GM23248 (cell line): ENCODE measurements around the gene CACNB4. TPM values are rescaled to one million over a fixed set of nuclear protein-coding genes. Genes with fewer than 3 reads are reported as not detected.

ENCODE experiments used
- DNase-seq: peaks from one replicate; pipeline ENCODE4 v3.0.0-alpha.2; 2015
- H2AFZ ChIP-seq: fragments of 200-600 bp; sonication (generic); 2 replicates; pipeline ENCODE4 v1.6.1; 2016; ENCODE audit warnings: antibody characterized with exemption
- H3F3A ChIP-seq: fragments of 200-600 bp; sonication (generic); 2 replicates; pipeline ENCODE4 v1.6.1; 2016; ENCODE audit warnings: mild to moderate bottlenecking, antibody characterized with exemption, mixed run types; ENCODE audit not compliant: insufficient read depth
- H3K27ac ChIP-seq: fragments of 200-600 bp; sonication (generic); 2 replicates; pipeline ENCODE4 v1.5.1; 2016; ENCODE audit warnings: mild to moderate bottlenecking
- H3K27me3 ChIP-seq: fragments of 200-600 bp; sonication (generic); replicated peaks from 2 replicates; pipeline ENCODE4 v1.6.1; 2016; ENCODE audit warnings: mild to moderate bottlenecking; ENCODE audit not compliant: insufficient read depth
- H3K36me3 ChIP-seq: fragments of 200-600 bp; sonication (generic); 2 replicates; pipeline ENCODE4 v1.6.1; 2016; ENCODE audit warnings: low read depth, mild to moderate bottlenecking
- H3K4me1 ChIP-seq: fragments of 200-600 bp; sonication (generic); 2 replicates; pipeline ENCODE4 v1.6.1; 2016; ENCODE audit warnings: mild to moderate bottlenecking; ENCODE audit not compliant: insufficient read depth
- H3K4me2 ChIP-seq: fragments of 200-600 bp; sonication (generic); one replicate; pipeline ENCODE4 v1.6.1; 2016; ENCODE audit warnings: mild to moderate bottlenecking; ENCODE audit not compliant: unreplicated experiment
- H3K4me3 ChIP-seq: fragments of 200-600 bp; sonication (generic); 2 replicates; pipeline ENCODE4 v1.5.1; 2016; ENCODE audit warnings: mild to moderate bottlenecking
- H3K79me2 ChIP-seq: fragments of 200-600 bp; sonication (generic); 2 replicates; pipeline ENCODE4 v1.6.1; 2016; ENCODE audit warnings: mild to moderate bottlenecking; ENCODE audit not compliant: insufficient read depth
- H3K9ac ChIP-seq: fragments of 200-600 bp; sonication (generic); 2 replicates; pipeline ENCODE4 v1.6.1; 2016; ENCODE audit warnings: mild to moderate bottlenecking
- H3K9me2 ChIP-seq: fragments of 200-600 bp; sonication (generic); 2 replicates; pipeline ENCODE4 v1.6.1; 2016; ENCODE audit warnings: mixed run types, mild to moderate bottlenecking, moderate library complexity; ENCODE audit not compliant: insufficient read depth
- H3K9me3 ChIP-seq: fragments of 200-600 bp; sonication (generic); one replicate; pipeline ENCODE4 v1.6.1; 2017; ENCODE audit warnings: low read depth
- H4K20me1 ChIP-seq: fragments of 200-600 bp; sonication (generic); 2 replicates; pipeline ENCODE4 v1.6.0; 2016; ENCODE audit not compliant: insufficient read depth
- EZH2 ChIP-seq: fragments of 200-600 bp; sonication (generic); IDR thresholded peaks from 2 replicates; pipeline ENCODE4 v1.6.1; 2018; ENCODE audit warnings: antibody characterized with exemption, mild to moderate bottlenecking; ENCODE audit not compliant: insufficient read depth, poor library complexity, severe bottlenecking
- EZH2phosphoT487 ChIP-seq: fragments of 200-600 bp; sonication (generic); IDR thresholded peaks from 2 replicates; pipeline ENCODE4 v1.6.1; 2018; ENCODE audit warnings: antibody characterized with exemption, moderate library complexity, mild to moderate bottlenecking, low read depth; ENCODE audit not compliant: insufficient read depth
- WGBS, 2 experiments: methylation state at CpG; one replicate each; pipeline ENCODE4 v1.1.6; 2015 to 2017; ENCODE audit warnings: low lambda C conversion rate in 2 of 2, low coverage in 1 of 2; ENCODE audit errors: missing lambda C conversion rate in 2 of 2; 5-methylcytosine and 5-hydroxymethylcytosine counted together
- in situ Hi-C: fragments of 300-500 bp; cut with MboI; formaldehyde crosslinking; loops from 2 replicates; pipeline ENCODE4 v1.15.0; 2020
- polyA plus RNA-seq: library from polyadenylated mRNA; unstranded; fragments of >200 nt; fragmentation: Nextera tagmentation; extraction: Ambion mirVana; gene quantifications from 2 replicates; pipeline ENCODE4 v1.2.1, GENCODE V29; 2016
- total RNA-seq: library from RNA; depleted of rRNA; stranded (reverse); fragments of >200 nt; shearing (Covaris generic); gene quantifications from 2 replicates; pipeline ENCODE4 v1.2.3, GENCODE V29; 2014

Gene CACNB4
- total and polyA plus RNA-seq, 2 experiments from 2014 or later, result 0.05 to 0.11 TPM

DNA sequence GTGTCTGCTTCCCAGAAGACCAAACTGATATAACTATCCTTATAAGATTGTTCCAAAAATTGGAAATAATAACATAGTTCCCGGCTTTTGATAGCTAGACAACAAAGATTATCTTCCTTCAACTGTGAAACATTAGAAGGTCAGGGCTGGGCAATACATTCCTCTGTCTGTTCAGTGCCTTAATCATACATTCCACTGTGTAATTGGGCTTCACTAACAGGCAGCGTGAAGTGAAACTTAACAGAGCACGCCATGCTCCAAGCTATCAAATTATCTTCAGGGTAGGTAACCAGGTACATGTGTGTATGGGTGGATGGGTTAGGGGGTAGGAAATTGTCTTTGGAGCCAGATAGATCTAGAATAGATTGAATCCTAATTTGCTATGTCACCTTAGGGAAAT lies 247.1 kb downstream of the CACNB4 start:
- no peak overlapping the region for H3K4me2 ChIP-seq
- 44 to 53% methylated on average over 3 of the region's 3 CpGs for WGBS, 2 experiments
- H3K4me1 ChIP-seq, result no peaks in the 10 kb centered on the region
- no peaks in the 10 kb centered on the region for H3K79me2 ChIP-seq
- H2AFZ ChIP-seq, result no peak overlapping the region
- no peaks in the 10 kb centered on the region for H3K9me3 ChIP-seq
- H3K36me3 ChIP-seq, result no peaks in the 10 kb centered on the region
- no peak overlapping the region for H3K4me3 ChIP-seq
- H3K27me3 ChIP-seq, result no peaks in the 10 kb centered on the region
- no peak overlapping the region for H3K27ac ChIP-seq
- no peak overlapping the region for H3K9ac ChIP-seq
- peak; percentile 40 for DNase-seq
- TF ChIP-seq EZH2phosphoT487 (no peak), EZH2 (no peak)
- no peaks in the 10 kb centered on the region; the same call in 1 of the 2 replicates for H4K20me1 ChIP-seq
- no peaks in the 10 kb centered on the region for H3K9me2 ChIP-seq
- H3F3A ChIP-seq, result no peaks in the 10 kb centered on the region
- in situ Hi-C loops, result no loop called here

DNA sequence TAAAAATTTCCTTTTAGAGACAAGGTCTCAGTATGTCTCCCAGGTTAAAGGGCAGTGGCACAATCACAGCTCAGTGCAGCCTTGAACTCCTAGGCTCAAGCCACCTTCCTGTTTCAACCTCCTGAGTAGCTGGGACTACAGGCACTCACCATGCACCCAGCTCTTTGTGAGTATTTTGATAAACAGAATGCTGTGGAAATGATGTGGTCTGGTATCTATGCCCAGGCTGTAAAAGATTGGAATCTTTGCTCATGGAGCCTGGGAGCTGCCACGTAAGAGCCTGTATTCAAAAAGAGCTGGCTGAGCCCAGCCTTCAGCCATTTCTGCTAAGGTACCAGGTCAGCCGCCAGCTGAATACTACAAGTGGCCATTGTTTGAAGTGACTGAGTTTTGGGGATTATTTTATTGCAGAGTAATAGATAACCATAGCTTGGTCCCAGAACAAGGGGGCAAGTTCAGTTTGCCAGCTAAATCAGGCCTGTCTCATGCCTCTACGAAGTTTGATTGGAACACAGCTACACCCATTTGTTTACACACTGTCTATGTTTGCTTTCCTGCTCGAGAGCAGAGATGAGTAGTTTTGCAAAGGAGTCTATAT lies 249.3 kb downstream of the CACNB4 start:
- in situ Hi-C loops, result no loop called here
- 63 to 75% methylated on average over 4 of the region's 4 CpGs for WGBS, 2 experiments

DNA sequence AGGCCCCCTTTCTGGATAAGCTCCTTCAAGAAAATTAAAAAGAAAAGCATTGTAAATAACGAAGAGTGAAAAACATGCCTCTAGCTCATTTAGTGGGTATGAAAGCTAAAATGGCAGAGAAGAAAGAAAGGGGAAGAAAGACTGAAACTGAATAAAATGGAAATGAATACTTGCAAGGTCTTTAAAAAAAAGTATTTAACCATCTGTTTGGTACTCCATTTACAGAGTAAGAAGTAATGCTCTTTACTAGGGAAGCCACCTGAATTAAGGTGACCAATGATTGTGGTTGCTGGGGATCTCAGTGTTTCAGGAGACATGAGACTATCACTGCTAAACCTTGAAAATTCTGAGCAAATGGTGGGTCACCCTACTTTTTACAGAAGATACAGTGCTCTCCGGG lies 253.0 kb downstream of the CACNB4 start:
- Histone ChIP-seq H3K9me3 (no peaks in the 10 kb centered on the region), H3K4me3 (no peak overlapping the region), H3K9ac (no peak overlapping the region), H3K4me2 (no peak overlapping the region), H2AFZ (no peak overlapping the region), H3K9me2 (no peaks in the 10 kb centered on the region), H3K27ac (no peak overlapping the region), H4K20me1 (no peaks in the 10 kb centered on the region), H3F3A (no peaks in the 10 kb centered on the region), H3K79me2 (no peaks in the 10 kb centered on the region), H3K36me3 (no peaks in the 10 kb centered on the region), H3K4me1 (no peaks in the 10 kb centered on the region), H3K27me3 (no peaks in the 10 kb centered on the region; the same call in 1 of the 2 replicates)
- 40 to 59% methylated on average over 2 of the region's 2 CpGs for WGBS, 2 experiments
- DNase-seq, result no peak
- TF ChIP-seq EZH2phosphoT487, result no peak
- TF ChIP-seq EZH2, result no peak
- in situ Hi-C loops, result no loop called here

More for the DNA sequence above, 249.3 kb downstream of the CACNB4 start:
- Histone ChIP-seq H3K27me3 (no peaks in the 10 kb centered on the region), H3K36me3 (no peaks in the 10 kb centered on the region), H3K27ac (no peak overlapping the region), H3K9me3 (no peaks in the 10 kb centered on the region), H3K4me2 (no peak overlapping the region), H3K4me3 (no peak overlapping the region), H3K9me2 (no peaks in the 10 kb centered on the region), H3F3A (no peaks in the 10 kb centered on the region), H3K9ac (no peak overlapping the region), H3K4me1 (no peaks in the 10 kb centered on the region), H3K79me2 (no peaks in the 10 kb centered on the region), H2AFZ (no peak overlapping the region), H4K20me1 (no peaks in the 10 kb centered on the region; the same call in 1 of the 2 replicates)
- no peak for DNase-seq
- TF ChIP-seq EZH2phosphoT487 (no peak), EZH2 (no peak)

DNA sequence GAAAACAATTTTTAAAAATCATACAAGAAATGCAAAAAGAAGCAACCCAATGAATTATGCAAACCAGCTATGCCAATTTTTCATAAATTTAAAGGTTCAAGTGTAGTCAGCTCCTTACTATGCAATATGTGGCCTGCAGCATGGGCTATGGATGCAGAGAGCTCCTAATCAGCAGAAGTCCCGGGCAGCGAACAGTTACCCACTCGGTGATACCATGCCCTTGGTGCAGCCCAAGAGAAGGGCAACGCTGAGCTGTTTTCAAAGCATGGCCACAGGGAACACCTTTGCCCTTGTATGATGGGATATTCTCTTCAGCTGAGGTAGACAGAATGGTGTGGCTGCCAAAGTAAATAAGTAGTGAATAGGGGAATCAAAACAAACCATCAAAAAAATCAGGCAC lies 253.4 kb downstream of the CACNB4 start:
- no peak for DNase-seq
- Histone ChIP-seq H3K4me1 (no peaks in the 10 kb centered on the region), H3K27ac (no peak overlapping the region), H3K27me3 (no peaks in the 10 kb centered on the region; the same call in 1 of the 2 replicates), H3K4me3 (no peak overlapping the region), H3K79me2 (no peaks in the 10 kb centered on the region), H3K9me3 (no peaks in the 10 kb centered on the region), H3K4me2 (no peak overlapping the region), H2AFZ (no peak overlapping the region), H3F3A (no peaks in the 10 kb centered on the region), H3K9me2 (no peaks in the 10 kb centered on the region), H3K36me3 (no peaks in the 10 kb centered on the region), H3K9ac (no peak overlapping the region), H4K20me1 (no peaks in the 10 kb centered on the region)
- no peak for TF ChIP-seq EZH2
- TF ChIP-seq EZH2phosphoT487, result no peak
- WGBS, 2 experiments, result 77 to 90% methylated on average over 4 of the region's 4 CpGs
- in situ Hi-C loops, result no loop called here
